MM.1S (cell line): Measurements from ENCODE around the gene MOSMO.

Source experiments
- DNase-seq: peaks from one replicate; pipeline ENCODE4 v3.0.0-alpha.2; 2015
- H2AFZ ChIP-seq: fragments of 300-600 bp; sonication (generic); 2 replicates; pipeline ENCODE4 v1.6.0; 2016; ENCODE audit warnings: antibody characterized with exemption, low read length
- H3F3A ChIP-seq: fragments of 300-600 bp; sonication (generic); 2 replicates; pipeline ENCODE4 v1.6.1; 2016; ENCODE audit warnings: mild to moderate bottlenecking, antibody characterized with exemption, low read length, moderate library complexity, mixed read lengths; ENCODE audit not compliant: insufficient read depth
- H3K27ac ChIP-seq: fragments of 300-600 bp; sonication (generic); 2 replicates; pipeline ENCODE4 v1.5.1; 2016; ENCODE audit warnings: mild to moderate bottlenecking, low read length
- H3K27me3 ChIP-seq: fragments of 300-600 bp; sonication (generic); replicated peaks from 2 replicates; pipeline ENCODE4 v1.6.0; 2016; ENCODE audit warnings: low read length; ENCODE audit not compliant: insufficient read depth
- H3K36me3 ChIP-seq: fragments of 300-600 bp; sonication (generic); replicated peaks from 2 replicates; pipeline ENCODE4 v1.6.1; 2016; ENCODE audit warnings: mild to moderate bottlenecking, low read length, mixed read lengths; ENCODE audit not compliant: insufficient read depth
- H3K4me1 ChIP-seq: fragments of 300-600 bp; sonication (generic); 2 replicates; pipeline ENCODE4 v1.6.1; 2016; ENCODE audit warnings: low read length, mixed read lengths
- H3K4me2 ChIP-seq: fragments of 300-600 bp; sonication (generic); 2 replicates; pipeline ENCODE4 v1.6.0; 2016; ENCODE audit warnings: low read depth, low read length
- H3K4me3 ChIP-seq: fragments of 300-600 bp; sonication (generic); 2 replicates; pipeline ENCODE4 v1.5.1; 2016; ENCODE audit warnings: low read length, mixed read lengths
- H3K79me2 ChIP-seq: fragments of 300-600 bp; sonication (generic); 2 replicates; pipeline ENCODE4 v1.6.1; 2016; ENCODE audit warnings: mixed run types, low read length, mixed read lengths
- H3K9ac ChIP-seq: fragments of 300-600 bp; sonication (generic); 2 replicates; pipeline ENCODE4 v1.6.1; 2016; ENCODE audit warnings: low read length, mixed read lengths
- H3K9me2 ChIP-seq: fragments of 300-600 bp; sonication (generic); replicated peaks from 2 replicates; pipeline ENCODE4 v1.6.1; 2016; ENCODE audit warnings: mild to moderate bottlenecking, low read length, mixed read lengths; ENCODE audit not compliant: insufficient read depth
- H3K9me3 ChIP-seq: fragments of 300-600 bp; sonication (generic); replicated peaks from 2 replicates; pipeline ENCODE4 v1.6.1; 2016; ENCODE audit warnings: mild to moderate bottlenecking, low read length, mixed read lengths; ENCODE audit not compliant: insufficient read depth
- H4K20me1 ChIP-seq: fragments of 300-600 bp; sonication (generic); 2 replicates; pipeline ENCODE4 v1.6.1; 2016; ENCODE audit warnings: mild to moderate bottlenecking, low read length, moderate library complexity, mixed read lengths; ENCODE audit not compliant: insufficient read depth
- CTCF ChIP-seq: fragments of 300-600 bp; sonication (generic); IDR thresholded peaks from 2 replicates; pipeline ENCODE4 v1.5.1; 2016; ENCODE audit warnings: antibody characterized with exemption, low read length, mixed read lengths
- EZH2 ChIP-seq: fragments of 300-600 bp; sonication (generic); optimal IDR thresholded peaks from 2 replicates; pipeline ENCODE3; 2017; ENCODE audit warnings: low read depth, mild to moderate bottlenecking, antibody characterized with exemption, low read length, mixed read lengths
- EZH2phosphoT487 ChIP-seq: fragments of 300-600 bp; sonication (generic); IDR thresholded peaks from 2 replicates; pipeline ENCODE4 v1.6.1; 2018; ENCODE audit warnings: antibody characterized with exemption, low read length

The MOSMO gene

DNA sequence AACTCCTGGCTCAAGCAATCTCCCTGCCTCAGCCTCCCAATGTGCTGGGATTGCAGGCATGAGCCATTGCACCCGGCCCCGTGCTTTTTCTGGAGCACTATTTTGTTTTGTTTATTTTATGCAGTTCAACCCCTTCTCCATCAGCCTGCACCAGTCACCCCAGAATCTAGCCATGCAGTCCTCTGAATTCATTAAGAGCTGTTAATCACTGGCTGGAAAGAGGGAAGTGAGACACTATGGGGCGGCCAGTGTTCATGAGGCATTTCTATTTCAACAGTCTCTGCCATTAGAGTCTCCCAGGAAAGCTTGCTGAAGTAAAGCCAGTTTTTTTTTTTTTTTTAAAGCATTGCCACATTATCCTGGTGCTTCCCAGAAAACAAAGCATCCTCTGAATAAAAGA, 86.1 kb downstream of the MOSMO start:
- DNase-seq, result no peak
- Histone ChIP-seq H3K4me1 (no peaks in the 10 kb centered on the region), H2AFZ (no peak overlapping the region), H3K27ac (no peak overlapping the region), H3K4me3 (no peak overlapping the region), H3K9me2 (no peaks in the 10 kb centered on the region), H3K9me3 (no peaks in the 10 kb centered on the region), H3K36me3 (no peaks in the 10 kb centered on the region), H3K9ac (no peak overlapping the region), H3K4me2 (no peak overlapping the region), H3K27me3 (0 out of 2 replicates have a peak, but pooled peaks cover 3% of the 10 kb centered on the region), H4K20me1 (no peaks in the 10 kb centered on the region), H3K79me2 (no peaks in the 10 kb centered on the region), H3F3A (no peaks in the 10 kb centered on the region)
- TF ChIP-seq EZH2, result no peak
- no peak for TF ChIP-seq CTCF
- TF ChIP-seq EZH2phosphoT487, result no peak

DNA sequence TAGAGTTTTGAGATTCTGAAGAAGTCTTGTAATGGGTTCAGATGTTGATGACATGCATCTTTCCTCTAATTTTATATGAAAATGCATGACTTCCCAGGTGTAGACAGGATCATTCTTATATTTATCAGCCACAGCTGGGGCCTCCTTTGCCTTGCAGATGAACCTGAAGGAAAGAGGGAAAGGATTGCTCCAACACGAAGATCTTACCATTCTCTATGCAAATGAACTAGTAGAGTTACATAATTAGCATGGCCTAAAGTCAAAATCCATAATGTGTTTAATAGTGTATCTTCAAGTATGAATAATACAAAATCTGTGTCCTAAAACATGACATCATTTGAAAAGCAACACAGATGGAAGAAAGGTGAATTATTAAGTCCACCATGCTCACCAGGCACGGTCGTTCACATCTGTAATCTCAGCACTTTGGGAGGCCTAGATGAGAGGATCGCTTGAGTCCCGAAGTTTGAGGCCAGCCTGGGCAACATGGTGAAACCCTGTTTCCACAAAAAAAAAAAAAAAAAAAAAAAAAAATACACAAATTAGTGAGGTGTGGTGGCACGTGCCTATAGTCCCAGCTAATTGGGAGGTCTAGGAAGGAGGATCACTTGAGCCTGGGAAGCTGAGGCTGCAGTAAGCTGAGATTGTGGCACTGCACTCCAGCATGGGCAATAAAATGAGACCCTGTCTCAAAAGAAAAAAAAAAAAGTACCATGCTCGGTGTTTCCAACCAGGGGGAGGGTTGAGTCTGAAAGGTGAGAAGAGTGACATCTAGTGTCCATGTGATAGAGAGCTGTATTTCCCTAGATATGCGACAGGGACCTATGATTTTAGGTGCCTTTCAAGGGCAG, 90.7 kb downstream of the MOSMO start:
- H3F3A ChIP-seq, result 0 out of 2 replicates have a peak, but pooled peaks cover 5% of the 10 kb centered on the region
- H3K9me3 ChIP-seq, result no peaks in the 10 kb centered on the region
- H3K27me3 ChIP-seq, result 0 out of 2 replicates have a peak, but pooled peaks cover 3% of the 10 kb centered on the region
- H3K4me1 ChIP-seq, result peaks cover 14% of the 10 kb centered on the region
- peak; percentile 66 for DNase-seq
- H3K4me3 ChIP-seq, result no peak overlapping the region
- no peaks in the 10 kb centered on the region for H3K36me3 ChIP-seq
- peak overlapping the region; percentile 14; the same call in 1 of the 2 replicates for H3K4me2 ChIP-seq
- no peak overlapping the region for H3K27ac ChIP-seq
- no peak overlapping the region; the same call in 1 of the 2 replicates for H2AFZ ChIP-seq
- no peak for TF ChIP-seq EZH2
- TF ChIP-seq CTCF, result peak; percentile 79
- H3K9ac ChIP-seq, result no peak overlapping the region
- no peaks in the 10 kb centered on the region for H3K79me2 ChIP-seq
- H4K20me1 ChIP-seq, result no peaks in the 10 kb centered on the region
- H3K9me2 ChIP-seq, result no peaks in the 10 kb centered on the region

GRCh38 chr16:22099256-22099975, 91.5 kb downstream of the MOSMO start:
- TF ChIP-seq EZH2phosphoT487, result no peak
- no peak for TF ChIP-seq EZH2
- TF ChIP-seq CTCF, result no peak
- H3K4me3 ChIP-seq, result no peak overlapping the region
- H3K36me3 ChIP-seq, result no peaks in the 10 kb centered on the region
- peak overlapping the region; percentile 3; the same call in 1 of the 2 replicates for H2AFZ ChIP-seq
- H3K9ac ChIP-seq, result no peak overlapping the region
- no peaks in the 10 kb centered on the region for H3K9me3 ChIP-seq
- no peaks in the 10 kb centered on the region for H3K9me2 ChIP-seq
- 0 out of 2 replicates have a peak, but pooled peaks cover 3% of the 10 kb centered on the region for H3K27me3 ChIP-seq
- no peaks in the 10 kb centered on the region for H4K20me1 ChIP-seq
- H3K27ac ChIP-seq, result no peak overlapping the region
- H3K79me2 ChIP-seq, result no peaks in the 10 kb centered on the region
- H3F3A ChIP-seq, result 0 out of 2 replicates have a peak, but pooled peaks cover 5% of the 10 kb centered on the region
- H3K4me2 ChIP-seq, result no peak overlapping the region
- DNase-seq, result no peak
- H3K4me1 ChIP-seq, result peaks cover 18% of the 10 kb centered on the region
